GM18498 (cell line): ENCODE data around the gene TRPM4.
"Not testable (repeated sequence)": the region's sequence is repeated elsewhere in the genome, so short reads cannot be mapped to it uniquely, and the experiment has no call there.

Experiments used
- ATAC-seq: cut with Tn5 transposase; IDR thresholded peaks from one replicate; pipeline ENCODE4 v1.9.1; 2021; ENCODE audit warnings: mild to moderate bottlenecking, moderate library complexity; ENCODE audit not compliant: unreplicated experiment

Gene TRPM4

DNA sequence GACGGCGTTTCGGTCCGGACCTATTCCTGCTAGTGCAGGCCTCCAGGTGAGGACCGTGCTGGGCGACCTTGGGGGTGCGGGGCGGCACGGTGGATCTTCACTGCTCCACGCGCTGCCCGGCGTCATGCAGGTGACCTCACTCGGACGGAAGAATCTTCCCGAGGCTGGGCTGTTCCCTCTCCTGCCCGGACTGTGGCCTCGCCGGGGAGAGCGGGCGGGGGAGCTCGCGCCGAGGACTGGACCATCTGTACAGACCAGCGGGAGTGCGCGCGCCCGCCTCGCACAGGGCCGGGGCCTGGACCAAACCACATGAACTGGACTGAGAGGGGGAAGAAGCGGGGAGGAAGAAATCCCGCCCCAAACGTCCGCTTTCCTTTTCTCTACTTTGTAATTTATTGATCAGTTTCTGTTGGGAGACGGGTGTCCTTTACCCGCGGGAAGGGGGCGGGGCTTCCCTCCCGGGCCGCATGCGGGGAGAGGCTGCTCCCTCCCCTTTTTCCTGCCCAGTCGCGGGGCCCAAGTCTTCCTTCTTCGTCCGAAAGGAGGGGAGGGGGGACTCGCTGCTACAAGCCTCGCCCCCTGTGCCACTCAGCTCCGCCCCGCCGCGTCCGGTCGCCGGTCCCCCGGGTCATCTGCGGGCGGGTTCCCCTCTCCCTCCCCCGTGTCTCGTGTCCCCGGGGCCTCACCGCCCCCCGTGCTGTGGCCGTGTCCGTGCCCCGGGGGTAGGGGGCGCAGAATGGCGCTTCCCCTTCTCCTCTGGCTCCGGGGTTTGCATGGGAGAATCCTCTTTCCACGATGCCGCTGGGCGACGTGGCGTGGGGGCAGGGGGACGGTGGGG, 7.3 kb upstream of the TRPM4 start:
- no peak for ATAC-seq

DNA sequence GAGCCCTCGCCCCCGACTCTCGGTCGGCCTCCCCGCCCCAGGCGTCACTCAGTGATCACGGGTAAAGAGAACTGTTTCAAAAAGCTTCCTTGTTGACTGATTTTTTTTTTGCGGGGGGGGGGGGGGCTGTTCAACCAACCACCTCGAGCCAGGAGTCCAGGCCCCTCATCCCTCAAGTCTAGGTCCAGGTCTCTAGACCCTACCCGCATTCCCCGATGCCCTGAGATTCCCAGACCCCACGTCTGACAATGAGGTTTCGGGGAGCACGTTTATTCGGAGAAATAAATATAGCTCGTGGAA, 6.7 kb upstream of the TRPM4 start:
- ATAC-seq: no peak

DNA sequence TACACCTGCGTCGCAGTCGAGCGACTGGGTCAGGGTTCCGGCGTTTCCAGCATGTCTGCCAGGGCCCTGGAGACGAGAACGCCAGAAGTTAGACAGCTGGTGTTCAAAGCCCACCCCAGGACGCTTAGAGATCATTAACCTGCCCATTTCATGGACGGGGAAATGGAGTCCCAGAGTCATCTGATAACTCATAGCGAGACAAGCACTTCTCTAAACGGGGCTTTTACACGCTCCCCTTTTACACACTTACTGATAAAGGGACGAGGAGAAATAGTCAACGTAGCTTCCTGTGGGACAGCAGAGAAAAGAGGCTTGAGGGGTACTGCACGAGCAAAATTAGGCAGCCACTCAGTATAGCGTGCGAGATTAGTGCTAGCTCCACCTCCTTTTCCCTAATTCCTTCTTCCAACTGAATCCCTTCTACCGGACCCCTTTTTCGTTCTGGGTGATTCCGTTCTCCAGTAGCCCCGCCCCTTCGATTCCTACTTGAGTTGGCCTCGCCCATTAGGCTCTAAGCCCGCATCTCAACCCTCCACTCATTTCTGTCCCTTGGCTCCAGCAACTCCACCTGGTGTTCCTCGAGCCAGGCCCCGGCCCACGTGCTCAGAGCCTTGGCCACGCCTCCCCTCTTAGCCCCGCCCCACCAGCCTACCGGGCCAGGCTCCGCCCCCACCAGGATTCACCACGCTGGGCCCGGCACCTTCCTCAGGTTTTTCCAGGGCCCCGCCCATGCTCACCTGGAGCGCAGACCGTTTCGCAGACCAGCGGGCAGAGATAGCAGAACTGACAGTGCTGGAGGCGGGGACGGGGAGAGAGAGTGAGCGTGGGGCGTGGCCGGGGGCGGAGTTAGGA, 6.1 kb upstream of the TRPM4 start:
- no peak for ATAC-seq

DNA sequence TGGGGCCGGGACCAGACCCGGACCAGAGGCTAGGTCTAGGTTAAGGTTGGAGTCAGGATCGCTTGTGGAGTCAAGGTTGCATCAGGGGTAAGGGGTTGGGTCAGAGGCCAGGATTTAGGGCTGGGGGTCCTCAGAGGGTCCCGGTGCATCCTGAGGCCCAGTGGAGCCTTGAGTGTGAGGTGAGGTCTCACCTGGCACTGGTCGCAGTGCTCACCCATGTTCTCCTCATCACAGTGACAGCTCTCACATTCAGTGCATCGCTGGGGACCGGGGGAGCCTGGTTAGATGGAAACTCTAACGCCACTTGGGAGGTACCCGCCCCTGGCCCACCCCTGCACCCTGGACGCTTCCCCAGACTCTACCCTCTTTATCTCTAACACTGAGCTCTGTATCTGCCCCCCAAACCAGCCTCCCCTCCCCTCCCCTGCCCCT, 5.5 kb upstream of the TRPM4 start:
- no peak for ATAC-seq

DNA sequence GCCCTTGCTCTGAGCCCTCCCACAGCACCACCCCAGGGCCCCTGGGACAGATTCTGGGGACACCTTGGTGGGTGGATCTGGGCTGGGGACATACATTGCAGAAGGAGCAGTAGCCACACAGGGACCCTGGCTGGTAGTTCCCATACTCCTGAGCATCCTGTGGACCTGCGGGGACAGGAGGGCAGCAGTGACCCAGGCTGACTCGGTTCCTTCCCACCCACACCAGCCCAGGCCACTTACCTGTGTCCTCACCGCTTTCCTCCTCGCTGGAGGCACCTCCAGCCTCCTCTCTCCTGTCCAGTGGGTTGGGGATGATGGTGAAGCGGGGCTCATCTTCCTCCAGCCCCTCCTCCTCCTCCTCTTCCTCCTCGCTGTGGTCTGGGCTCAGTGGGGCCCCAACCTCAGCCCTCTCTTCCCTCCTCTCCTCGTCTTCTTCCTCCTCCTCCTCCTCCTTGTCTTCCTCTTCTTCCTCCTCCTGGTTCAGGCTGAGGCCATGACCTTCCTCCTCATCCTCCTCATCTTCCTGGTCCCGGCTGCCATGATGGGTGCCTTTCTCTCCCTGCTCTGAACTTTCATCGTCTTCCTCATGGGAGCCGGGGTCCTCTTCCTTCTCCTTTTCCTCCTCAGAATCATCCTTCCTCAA, 4.3 kb upstream of the TRPM4 start:
- ATAC-seq: no peak

DNA sequence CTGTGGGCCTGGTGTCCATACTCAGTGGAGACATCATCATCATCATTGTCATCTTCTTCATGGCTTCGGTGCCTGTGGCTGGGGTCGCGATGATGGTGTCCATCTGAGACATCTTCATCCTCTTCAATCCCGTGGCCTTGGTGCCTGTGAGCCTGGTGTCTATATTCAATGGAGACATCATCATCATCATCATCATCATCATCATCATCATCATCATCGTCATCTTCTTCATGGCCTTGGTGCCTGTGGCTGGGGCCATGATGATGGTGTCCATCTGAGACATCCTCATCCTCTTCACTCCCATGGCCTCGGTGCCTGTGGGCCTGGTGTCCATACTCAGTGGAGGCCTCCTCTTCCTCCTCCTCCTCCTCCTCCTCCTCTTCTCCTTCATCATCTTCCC, 3.3 kb upstream of the TRPM4 start:
- ATAC-seq: no peak

DNA sequence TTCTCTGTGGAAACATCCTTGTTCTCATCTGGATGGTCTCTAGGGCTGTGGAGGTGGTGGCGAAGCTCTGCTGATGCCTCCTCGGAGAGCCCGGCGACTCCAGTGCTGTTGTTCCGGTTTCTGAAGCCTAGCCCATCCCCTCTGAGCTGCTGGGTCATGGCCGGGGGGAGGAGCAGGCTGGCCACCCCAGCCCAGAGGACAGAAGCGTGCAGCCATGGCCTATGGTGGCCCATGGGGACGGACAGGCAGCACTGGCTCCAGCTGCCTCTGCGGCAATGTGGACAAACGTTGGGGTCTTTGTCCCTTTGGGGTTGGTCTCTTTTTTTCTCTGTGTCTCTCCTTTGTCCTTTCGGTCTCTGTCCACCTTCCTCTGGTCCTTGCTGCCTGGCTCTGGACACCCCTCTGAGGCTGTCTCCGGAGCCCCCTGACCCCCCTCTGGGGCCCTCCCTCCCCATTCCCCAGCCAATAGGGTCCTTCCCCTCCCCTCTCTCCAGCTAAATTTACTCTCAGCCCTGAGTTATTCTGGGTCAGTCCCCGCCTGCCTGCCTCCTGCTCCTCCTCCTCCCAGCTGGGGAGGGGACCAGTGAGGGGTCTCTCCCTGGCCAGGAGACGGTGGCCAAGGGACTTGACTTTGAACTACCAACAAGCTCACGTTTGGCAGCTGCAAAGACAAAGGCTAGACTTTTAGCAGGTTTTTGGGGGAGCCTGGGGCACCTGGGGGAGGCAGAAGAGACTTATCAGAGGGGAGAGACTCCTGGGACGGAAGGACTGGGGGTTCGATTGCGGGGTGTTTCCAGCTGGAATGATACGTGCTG, 2.4 kb upstream of the TRPM4 start, which contains the start of gene HRC:
TSS of gene HRC (minus strand) at position 392 of the 815 bp plus-strand sequence. CDS start at position 233, 159 bp downstream.
- ATAC-seq: no peak

DNA sequence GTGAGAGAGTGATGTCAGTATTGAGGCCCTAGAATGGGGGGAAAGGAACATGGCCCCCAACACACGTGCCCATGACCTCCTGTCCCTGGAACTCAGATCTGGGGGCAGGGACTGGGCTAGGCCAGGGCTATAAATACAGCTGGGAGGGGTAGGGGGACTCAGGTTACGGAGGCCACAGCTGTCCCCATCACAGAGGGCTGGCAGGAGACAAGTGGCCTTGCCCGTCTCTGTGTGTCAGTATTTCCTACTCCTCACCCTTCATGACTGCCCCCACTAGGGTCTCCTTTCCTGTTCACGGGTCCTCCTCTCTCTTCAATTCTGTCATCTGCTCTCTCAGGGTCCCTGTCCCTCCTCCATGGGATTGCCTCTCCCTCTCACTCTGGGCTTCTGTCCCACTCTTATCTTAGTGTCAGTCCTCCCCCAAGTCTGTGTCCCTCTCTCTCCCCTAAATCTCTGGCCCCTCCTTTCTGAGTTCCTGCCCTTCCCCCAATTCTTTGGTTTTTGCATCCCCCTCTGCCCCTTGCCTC, 1.7 kb upstream of the TRPM4 start:
- no peak for ATAC-seq

DNA sequence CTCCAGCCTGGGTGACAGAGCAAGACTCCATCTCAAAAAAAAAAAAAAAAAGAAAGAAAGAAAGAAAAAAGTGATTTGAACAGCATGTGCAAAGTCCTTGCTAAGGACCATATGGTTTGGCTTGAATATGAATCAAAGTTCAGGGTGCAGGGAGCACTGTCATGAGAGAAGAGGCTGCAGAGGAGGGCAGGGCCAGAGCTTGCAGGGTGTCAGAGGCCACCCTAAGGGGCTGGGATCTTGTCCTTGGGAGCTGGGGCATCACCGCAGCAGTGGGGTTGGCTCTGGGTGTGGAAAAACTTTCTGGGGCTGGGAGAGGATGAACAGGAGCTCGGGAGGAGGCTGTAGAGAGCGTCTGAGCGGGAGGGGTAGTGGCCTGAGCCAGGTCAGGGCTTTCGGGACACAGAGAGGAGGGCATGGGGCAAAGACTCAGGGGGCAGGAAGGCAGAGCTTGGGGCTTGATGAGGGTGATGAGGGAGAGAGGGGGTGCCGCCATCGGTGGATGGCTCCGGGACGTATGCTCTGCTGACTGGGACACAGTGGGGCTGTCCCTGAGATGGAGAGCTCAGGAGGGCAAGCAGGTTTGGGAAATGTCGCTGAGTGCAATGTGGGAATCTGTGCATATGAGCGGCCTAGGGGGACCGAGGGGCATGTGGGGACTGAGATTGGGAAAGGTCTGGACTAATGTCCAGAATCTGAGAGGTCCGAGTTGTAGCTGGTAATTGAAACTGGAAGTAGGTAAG, 3.0 kb downstream of the TRPM4 start:
- no peak for ATAC-seq

DNA sequence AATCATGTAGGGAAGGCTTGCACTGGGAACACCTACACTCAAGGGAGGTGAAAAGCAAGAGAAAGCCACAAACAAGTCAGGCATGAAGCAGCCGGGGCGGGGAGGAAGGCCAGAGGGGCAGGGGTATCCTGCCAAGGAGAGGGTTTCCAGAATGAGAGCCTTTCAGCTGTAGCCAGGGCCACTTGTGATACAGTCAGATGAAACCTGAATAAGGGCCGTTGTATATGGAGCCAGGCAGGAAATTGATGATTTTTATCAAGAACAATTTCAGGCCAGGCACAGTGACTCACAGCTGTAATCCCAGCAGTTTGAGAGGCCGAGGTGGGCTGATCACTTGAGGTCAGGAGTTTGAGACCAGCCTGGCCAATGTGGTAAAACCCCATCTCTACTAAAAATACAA, 4.4 kb downstream of the TRPM4 start:
- no peak for ATAC-seq

DNA sequence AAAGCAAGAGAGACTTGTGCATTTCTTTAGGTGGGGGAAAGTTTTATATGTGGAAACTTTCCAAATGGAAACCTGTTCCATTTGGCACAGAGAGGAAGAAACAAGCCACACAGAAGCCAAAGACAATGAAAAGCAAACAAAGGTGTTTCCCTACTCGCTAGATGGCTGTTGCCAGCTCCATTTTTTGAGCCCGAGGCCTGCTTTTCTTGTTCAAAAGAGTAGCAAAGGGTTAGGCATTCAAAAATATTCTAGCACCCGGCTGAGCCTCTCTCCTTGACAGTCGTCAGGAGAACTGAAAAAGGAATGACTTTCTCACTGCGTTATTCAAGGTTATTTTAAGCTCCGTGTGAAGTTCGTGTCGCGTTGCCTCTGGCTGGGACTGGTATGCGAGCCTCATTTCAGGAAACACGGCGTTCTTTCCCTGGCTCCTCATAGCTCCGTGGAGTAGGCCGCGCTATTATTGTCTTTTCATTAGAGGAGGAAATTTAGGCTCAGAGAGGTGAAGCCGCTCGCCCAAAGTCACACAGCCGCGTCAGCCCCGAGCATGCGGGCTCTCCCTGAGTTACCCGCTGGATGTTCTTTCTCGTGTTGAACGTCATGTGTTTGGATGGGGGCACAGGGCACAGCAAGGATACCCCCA, 7.6 kb downstream of the TRPM4 start:
- ATAC-seq: no peak

DNA sequence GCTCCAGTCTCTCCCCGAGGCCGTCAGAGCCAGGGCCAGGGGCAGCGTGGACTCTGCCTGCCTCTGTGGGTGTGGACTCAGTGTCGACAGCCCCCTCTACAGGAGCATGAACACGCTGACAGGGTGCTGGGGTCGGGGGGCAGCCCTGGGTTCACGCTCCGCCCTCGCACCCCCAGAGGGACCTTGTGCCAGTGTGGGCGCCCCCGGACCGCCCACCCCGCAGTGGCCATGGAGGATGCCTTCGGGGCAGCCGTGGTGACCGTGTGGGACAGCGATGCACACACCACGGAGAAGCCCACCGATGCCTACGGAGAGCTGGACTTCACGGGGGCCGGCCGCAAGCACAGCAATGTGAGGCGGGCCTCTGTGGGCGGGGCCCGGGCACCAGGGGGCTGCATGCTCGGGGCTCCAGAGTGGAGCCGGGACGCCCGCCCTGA, 8.3 kb downstream of the TRPM4 start:
- ATAC-seq: no peak

DNA sequence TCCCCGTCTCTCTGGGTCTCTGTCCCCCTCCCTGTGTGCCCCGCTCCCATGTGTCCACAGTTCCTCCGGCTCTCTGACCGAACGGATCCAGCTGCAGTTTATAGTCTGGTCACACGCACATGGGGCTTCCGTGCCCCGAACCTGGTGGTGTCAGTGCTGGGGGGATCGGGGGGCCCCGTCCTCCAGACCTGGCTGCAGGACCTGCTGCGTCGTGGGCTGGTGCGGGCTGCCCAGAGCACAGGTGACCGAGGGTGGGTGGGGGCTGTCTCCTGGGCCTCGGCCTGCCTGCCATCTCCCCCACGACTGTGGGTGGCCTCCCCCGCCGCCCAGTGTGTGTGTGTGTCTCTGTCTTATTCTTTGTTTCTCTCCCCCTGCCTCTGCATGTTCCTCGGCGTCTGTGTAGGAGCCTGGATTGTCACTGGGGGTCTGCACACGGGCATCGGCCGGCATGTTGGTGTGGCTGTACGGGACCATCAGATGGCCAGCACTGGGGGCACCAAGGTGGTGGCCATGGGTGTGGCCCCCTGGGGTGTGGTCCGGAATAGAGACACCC, 10.3 kb downstream of the TRPM4 start:
- ATAC-seq: no peak

DNA sequence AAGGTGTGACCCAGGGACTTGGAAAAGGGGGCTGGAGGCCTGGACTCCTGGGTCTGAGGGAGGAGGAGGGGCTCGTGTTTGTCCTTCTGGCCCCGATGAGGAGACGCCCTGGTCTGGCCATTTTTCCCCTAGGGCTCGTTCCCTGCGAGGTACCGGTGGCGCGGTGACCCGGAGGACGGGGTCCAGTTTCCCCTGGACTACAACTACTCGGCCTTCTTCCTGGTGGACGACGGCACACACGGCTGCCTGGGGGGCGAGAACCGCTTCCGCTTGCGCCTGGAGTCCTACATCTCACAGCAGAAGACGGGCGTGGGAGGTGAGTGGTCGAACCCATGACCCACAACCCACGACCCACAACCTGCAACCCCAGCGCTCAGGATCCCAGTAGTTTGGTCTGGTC, 10.8 kb downstream of the TRPM4 start:
- ATAC-seq: no peak

DNA sequence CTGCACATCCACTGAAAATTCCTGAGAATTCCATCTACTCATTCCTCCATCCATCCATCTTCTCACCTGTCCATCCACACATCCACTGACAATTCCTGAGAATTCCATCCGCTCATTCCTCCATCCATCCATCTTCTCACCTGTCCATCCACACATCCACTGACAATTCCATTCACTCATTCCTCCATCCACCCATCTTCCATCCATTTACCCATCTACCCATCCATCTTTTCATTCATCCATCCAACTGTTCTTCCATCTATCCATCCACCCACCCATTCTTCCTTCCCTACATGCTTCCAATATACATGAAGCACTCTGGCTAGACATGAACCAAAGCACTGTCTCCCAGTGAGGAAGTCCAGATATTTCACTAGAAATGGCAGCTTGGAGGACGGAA, 15.6 kb downstream of the TRPM4 start:
- no peak for ATAC-seq

DNA sequence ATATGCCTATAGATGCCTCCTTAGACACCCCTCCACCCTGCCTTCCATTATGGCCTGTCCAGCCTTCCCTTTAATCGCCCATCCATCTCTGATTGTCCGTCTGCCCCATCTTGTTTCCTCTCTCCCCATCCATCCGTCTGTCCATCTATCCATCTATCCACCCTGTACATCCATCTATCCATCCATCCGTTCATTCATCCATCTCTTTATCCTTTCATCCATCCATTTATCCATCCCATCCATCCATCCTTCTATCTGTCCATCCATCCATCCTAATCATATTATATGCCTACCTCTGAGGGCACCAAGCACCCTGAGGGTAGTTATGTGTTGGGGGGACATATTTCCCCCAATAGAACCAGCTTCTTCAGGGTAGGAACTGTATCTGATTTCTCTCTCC, 23.1 kb downstream of the TRPM4 start:
- no peak for ATAC-seq

DNA sequence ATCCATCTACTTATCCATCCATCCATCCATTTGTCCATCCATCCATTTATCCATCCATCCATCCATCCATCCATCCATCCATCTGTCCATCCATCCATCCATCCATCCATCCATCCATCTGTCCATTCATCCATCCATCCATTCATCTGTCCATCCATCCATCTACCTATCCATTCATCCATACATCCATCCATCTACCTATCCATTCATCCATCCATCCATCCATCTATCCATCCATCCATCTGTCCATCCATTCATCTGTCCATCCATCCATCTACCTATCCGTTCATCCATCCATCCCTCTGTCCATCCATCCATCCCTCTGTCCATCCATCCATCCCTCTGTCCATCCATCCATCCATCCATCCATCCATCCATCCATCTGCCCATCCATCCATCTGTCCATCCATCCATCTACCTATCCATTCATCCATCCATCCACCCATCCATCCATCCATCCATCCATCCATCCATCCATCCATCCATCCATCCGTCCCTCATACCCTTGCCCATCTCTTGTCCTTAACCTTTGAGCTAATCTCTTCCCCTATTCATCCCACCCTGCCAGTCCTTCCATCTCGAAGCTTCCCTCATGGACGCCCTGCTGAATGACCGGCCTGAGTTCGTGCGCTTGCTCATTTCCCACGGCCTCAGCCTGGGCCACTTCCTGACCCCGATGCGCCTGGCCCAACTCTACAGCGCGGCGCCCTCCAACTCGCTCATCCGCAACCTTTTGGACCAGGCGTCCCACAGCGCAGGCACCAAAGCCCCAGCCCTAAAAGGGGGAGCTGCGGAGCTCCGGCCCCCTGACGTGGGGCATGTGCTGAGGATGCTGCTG, 24.6 kb downstream of the TRPM4 start:
- ATAC-seq: not testable (repeated sequence)

DNA sequence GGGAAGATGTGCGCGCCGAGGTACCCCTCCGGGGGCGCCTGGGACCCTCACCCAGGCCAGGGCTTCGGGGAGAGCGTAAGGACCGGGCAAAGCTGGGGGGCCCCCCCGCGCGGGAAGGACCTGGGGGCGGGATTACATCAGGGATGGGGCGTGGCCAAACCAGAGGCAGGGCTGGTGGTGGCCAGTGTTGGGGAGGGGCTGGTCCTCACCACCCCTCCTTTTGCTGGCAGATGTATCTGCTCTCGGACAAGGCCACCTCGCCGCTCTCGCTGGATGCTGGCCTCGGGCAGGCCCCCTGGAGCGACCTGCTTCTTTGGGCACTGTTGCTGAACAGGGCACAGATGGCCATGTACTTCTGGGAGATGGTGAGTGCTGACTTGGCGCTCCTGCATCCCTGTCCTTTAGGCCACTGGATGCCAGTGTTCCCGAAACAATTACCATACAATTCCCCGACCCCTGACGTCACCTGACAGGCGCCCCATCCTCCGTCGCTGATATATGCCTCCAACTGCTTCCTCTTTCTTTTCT, 25.3 kb downstream of the TRPM4 start:
- no peak for ATAC-seq
